Measurements from ENCODE around the gene UQCRQ.
"Not testable (repeated sequence)": the region's sequence is repeated elsewhere in the genome, so short reads cannot be mapped to it uniquely, and the experiment has no call there.

Gene UQCRQ

DNA sequence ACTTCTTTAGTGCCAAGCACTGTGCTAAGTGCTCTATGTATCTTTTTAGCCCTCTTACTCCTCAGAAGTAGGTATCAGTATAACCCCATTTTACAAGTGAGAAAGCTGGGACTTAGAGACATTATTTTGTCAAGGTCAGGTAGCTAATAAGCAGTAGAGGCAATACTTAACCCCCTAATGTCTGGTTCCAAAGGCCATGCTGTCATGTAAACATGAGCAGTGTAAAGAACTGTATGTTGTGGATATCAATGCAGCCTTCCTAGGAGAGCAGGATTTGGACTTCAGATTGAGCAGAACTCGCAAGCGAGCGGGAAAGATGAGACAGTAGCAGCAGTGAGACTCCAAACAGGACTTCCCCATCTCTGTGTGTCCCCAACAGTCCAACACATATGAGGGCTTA, 32.4 kb upstream of the UQCRQ start:
- no peak for DNase-seq

DNA sequence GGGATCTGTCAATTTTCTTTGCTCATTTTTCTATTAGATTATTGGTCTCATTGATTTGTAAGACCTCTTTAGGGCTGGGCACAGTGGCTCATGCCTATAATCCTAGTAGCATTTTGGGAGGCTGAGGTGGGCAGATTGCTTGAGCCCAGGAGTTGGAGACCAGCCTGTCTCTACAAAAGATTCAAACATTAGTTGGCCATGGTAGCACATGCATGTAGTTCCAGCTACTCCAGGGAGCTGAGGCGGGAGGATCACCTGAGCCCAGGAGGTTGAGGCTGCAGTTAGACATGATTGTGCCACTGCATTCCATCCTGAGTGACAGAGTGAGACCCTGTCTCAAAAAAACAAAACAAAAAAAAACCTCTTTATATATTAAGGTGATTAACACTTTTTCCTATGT, 29.6 kb upstream of the UQCRQ start:
- no peak for DNase-seq

DNA sequence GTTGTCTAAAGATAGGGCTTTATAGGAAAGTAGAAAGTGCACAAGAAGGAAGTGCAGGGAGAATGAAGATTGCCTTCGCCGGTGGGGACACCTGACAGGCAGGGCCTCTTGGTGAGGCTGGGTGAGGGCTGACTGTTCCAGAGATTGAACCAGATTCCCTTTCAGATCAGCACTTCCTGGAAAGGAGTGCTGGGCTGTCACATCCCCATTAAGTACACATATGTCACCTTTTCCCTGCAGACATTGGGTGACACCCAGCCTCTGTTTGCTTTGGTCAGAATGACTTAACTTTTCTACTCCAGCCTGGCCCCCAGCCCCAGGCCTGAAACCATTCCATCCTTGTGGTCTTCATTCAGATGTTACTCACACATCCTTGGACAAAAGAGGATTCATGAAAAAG, 28.6 kb upstream of the UQCRQ start:
- DNase-seq = no peak

DNA sequence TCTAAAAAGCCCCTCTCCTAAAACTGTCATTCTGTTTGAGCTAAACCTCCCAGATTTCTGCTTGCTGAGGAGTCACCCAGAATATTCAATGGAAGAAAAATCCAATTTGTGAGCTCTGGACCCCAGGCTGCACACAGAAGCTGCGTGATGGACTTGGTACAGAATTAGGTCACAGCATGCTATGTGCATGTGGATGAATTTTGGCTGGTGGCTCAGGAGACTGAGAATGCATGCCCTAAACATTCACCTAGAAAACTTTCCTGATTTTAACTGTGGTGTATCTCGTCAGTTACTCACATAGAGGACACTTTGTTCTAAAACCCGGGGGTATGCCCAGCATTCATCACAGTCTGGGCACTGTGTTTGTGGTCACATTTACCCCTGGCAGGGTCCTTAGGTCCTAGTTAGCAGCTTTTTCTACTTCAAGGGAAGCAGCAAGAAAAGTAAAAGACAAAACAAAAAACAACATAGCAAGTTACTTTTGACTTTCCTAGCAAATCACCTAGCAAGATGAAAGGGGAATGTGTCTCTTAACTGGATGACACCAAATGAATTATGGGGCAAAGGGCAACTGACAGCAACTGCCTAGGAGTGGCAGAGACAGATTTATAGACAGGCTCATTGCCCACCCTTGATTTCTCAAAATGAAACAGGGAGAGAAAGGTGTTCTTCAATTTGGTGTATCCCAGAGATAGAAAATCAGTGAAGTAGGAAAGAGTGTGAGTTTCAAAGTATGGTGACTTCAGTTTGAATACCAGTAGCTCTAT, 27.7 kb upstream of the UQCRQ start:
- no peak for DNase-seq

DNA sequence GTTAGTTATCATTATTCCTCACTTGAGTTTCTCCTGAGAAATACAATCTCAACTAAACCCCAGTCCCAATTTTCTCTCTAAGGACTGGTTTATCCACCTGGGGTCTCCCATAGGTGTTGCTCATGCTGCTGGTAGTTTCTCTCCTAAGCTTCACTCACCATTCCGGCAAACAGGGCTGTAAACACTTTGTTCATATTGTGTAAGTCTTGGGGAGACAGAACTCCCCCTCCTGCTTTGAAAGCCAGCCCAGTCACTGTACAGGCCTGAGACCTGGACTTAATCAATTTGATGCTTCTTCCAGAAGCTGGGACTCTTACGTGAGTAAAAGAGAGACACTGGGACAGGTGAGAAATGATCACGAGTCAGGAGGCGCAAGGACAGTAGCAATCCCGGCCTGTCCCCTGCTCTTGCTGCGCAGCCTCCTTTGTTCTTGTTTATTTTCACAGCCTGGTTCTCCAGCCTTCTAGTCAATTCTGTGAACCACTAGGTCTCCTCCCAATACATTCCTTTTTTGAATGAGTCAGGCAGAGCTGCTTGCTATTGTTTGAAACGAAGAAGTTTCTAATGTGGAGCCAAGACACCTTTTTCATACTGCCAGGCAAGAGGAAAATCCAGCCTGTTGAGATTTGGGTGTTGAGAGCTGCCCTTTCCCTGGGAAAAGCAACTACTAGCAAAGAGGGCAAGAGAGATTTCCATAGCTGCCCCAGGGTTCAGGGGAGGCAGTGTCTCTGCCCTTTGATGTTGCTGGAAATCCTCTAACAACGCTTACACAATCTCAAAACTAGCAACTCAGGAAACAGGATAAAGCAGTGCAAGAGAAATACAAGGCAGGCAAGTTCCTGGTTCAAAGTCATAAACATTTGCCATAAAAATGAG, 26.8 kb upstream of the UQCRQ start:
- no peak for DNase-seq

DNA sequence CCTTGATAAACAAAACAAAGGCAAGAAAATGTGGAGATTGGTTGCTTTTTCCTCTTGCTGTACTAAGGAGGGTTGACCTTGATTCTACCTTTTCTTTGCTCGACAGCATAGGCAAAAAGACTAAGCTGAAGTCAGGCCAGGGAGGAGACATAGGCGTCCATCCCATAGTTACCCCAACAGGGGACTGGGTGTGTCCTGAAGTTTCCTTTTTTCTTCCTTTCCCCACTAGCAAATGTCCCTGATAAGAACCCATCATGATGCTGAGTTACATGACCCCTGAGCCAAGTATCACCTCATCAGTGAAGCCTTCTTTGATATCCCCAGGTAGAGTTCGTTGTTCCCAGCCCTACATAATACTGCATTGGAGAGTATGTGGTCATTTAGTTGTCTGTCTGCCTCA, 26.1 kb upstream of the UQCRQ start:
- DNase-seq = no peak

DNA sequence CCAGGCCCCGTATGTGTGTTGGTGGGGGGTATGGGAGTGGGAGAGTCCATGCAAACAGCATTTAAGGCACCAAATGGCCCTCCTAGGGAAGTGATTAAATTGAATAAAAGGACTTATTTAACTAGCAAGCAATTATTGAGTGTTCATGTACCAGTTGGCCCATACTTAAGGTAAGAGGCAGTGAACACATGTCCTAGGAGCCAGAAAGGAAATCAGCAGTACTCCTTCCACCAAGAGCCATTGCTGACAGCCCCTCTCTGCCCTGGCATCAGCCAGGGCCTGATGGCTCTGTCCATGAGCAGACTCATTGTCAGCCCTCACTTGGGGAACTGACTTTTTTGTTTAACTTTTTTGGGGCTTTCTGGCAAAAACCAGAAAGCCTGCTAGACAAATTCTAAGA, 25.5 kb upstream of the UQCRQ start:
- no peak for DNase-seq

DNA sequence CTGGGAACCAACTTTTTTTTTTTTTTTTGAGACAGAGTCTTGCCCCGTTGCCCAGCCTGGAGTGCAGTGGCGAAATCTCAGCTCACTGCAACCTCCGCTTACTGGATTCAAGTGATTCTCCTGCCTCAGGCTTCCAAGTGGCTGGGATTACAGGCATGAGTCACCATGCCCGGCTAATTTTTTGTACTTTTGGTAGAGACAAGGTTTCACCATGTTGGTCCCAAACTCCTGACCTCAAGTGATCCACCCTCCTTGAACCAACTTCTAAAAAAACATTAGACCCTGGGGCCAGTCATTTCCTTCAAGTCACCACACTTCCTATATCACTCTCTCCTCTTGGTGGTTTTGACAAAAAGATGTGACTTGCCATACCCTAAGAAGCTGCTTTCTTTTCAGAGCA, 25.1 kb upstream of the UQCRQ start:
- no peak for DNase-seq

DNA sequence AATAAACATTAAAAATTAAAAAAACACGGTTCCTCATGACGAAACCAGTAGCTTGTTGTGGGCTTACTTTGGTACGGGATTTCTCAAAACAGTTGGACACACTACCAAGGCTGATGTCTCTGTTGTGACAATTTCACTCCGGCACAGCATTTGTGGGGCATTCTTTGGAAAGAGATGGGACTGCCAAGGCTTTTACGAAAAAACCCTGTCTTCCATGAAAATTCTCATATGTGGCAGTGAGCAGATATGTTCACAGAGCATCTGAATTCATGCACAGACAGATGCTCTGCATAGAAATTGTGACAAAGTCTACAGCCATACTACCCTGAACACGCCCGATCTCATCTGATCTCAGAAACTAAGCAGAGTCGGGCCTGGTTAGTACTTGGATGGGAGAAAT, 18.2 kb upstream of the UQCRQ start:
- no peak for DNase-seq

DNA sequence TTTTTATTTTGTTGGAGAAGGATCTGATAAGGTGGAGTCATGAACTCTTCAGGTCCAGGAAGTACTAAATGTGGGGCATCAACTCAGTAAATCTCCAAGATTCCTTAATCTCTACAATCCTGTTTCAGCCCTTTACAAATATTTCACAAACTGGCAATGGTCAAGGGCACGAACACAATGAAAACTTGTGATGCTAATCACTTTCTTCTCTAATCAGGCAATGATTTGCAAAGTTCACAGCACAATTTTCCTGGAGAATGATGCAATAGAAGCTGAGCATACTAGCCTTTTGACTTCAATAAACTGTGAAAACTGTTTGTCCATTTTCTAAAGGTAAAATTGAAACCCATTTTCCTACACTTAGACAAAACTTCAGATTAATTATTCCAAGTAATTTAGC, 17.1 kb upstream of the UQCRQ start:
- no peak for DNase-seq

DNA sequence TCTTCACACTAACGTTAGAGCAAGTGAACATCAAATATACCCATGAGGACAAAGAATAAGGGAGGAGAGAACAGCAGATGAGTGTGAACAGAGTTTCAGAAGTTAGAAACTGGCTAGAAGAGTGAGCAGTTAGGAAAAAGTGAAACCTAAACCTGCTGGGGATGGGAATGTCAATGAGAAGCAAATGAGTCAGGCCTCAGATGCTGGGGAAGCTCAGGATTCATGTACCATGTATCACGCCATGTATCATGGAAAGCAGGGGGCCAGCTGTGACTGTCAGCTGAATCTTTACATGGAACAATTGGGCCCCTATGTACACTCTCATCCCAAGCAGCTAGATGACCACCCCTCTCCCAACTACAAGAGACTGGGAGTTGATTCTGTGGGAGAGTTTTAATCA, 16.4 kb upstream of the UQCRQ start:
- DNase-seq = no peak

DNA sequence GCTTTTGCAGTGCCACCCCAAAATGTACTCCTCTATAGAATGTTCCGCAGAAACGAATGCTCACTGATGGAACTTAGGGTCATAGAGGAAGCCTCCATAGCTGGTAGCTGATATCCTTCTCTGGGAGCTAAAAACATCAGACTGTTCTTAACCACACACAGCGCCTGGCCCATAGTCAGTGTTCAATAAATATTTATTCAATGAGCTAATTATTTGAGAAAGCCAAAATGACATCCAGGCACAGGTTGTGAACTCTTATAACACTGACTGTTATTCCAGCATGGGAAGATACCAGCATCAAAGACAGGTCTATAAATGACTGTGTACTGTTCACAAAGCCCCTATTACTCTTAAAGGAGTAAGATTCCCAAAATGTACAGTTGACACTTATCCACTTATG, 13.1 kb upstream of the UQCRQ start:
- no peak for DNase-seq

DNA sequence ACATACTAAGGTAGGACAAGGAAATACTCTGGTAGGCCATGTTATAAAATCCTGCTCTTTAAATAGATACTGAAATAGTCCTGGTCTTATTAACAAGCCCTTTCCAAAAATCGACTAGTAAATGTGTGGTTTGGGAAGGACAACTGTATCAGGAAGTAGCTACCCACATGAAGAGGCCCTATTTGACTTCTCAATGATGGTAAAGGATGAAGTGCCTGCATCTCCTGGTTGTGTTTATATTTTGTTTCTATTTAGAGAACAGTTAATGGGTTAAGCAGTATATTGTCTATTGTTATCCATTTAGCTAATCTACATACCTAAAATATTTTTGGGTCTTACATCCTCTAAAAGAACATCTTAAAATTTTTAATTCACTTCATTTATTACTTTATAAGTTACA, 12.7 kb upstream of the UQCRQ start:
- no peak for DNase-seq

DNA sequence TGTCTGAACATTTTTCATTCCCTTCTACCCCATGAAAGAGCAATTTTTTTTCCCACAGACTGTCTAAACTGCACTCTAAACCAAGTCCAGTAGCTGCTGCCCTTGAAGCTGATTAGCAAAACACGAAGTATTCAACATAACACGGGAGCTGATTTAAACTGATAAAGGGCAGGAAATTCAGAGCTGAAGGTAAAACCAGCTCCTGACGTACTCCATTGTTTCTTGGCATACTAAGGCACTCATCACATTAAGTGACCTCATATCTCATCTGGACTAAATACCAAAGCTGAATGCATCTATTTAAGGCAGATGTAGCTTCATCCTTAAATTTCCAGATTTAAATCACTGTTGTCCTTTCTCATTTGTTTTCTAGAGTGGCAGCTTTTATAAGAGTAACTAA, 12.1 kb upstream of the UQCRQ start:
- DNase-seq = no peak

DNA sequence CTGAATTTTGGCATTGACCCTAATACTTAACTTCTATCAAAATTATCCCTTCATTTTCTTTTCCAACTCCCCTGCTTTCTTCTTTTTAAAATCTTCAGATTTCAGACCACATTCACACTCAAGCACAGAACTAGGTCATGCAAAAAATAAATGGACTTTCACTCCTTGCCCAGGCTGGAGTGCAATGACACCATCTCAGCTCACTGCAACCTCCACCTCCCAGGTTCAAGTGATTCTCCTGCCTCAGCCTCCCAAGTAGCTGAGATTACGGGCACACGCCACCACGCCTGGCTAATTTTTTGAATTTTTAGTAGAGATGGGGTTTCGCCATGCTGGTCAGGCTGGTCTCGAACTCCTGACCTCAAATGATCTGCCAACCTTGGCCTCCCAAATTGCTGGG, 11.4 kb upstream of the UQCRQ start:
- DNase-seq = not testable (repeated sequence)

DNA sequence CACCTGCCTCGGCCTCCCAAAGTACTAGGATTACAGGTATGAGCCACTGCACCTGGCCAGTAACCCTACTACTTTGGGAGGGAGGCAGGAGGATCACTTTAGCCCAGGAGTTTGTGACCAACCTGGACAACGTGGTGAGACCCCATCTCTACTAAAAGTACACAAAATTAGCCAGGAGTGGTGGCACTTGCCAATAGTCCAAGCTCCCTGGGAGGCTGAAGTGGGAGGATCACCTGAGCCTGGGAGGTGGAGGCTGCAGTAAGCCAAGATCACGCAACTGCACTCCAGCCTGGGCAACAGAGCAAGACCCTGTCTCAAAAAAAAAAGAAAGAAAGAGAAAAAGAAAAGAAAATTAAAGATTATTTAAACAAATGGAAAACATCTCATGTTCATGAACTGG, 10.4 kb upstream of the UQCRQ start:
- DNase-seq = no peak

DNA sequence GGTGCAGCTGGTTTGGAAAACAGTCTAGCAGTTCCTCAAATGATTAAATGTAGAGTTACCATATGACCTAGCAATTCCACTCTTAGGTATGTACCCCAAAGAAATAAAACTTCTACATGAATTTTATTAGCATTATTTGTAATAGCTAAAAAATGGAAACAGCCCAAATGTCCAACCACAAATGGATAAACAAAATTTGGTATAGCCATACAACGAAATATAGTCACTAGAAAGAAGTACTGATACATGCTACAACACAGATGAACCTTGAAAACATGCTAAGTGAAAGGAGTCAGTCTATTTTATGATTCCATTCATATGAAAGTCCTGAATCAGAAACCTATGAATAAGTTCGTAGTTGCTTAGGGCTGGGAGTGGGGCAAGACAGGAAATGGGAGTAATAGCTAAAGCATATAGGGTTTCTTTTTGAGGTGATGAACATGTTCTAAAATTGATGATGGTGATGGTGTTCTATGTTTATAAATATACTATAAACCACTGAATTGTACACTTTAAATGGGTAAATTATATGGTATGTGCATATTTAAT, 6.5 kb upstream of the UQCRQ start:
- no peak for DNase-seq

DNA sequence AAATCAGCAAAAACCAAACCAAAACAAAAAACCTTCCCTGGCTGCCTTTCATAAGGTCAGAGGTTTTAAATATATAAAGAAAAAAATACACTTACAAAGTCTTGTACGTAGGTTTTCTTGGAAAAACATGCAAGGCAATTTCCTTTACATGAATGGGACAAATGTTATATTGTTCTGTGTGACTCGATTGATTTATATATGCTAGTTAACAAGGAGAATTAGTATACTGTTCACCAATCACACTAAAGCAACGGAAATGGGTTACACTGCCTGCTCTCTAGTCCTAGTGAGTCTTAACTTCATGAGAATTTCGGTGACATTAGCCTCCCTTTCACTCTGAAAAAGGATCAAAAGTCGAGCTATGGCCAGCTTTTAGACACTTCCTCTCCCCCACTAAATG, 5.7 kb upstream of the UQCRQ start:
- no peak for DNase-seq

DNA sequence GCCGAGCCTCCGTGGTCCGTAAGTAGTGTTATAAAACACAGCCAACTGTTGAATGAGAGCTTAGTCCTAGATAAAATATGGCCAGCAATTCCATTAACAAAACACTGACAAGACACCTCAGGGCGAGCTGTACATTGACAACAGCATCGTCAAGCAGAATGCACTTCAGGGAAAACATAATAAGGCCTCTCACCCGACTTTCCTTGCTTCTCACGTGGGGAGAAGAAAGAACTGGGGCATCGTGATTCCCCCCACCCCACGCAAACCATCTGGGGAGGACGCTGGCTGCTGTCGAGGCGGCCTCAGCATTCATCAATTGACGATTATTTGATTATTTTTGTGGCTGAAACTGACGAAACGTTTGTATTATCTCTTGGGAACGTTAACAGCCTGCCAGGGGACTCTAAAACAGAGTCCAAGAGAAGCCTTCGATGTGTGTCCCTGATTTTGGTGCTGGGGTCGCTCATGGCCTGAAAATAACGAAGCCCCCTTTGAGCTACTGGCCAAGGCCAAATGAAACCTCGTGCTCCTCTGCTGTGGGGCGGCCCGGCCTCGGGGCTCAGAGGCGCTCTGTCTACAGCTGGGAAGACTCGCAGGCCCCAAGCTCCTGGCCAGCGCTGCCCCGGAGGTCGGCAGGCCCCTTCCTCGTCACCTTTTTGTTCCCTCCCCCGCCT, 637 bp upstream of the UQCRQ start:
- no peak for DNase-seq

DNA sequence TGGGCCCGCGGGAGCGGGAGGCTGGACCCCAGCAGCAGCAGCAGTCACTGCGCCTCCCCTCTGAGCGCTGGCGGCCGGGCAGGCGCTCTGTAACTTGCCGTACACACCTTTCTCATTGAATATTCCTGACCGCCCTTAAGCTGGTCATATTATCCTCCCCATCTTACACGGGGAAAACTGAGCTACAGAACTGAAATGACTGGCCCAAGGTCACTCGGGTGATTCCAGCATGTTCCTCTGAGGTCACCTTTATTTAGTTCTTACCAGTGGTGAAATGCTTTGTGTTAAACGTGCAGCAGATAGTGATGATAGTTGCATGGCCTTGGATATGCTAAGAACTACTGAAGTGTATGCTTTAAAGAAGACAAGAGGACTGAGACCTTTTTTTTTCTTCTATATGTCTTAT, 607 bp downstream of the UQCRQ start:
- no peak for DNase-seq

DNA sequence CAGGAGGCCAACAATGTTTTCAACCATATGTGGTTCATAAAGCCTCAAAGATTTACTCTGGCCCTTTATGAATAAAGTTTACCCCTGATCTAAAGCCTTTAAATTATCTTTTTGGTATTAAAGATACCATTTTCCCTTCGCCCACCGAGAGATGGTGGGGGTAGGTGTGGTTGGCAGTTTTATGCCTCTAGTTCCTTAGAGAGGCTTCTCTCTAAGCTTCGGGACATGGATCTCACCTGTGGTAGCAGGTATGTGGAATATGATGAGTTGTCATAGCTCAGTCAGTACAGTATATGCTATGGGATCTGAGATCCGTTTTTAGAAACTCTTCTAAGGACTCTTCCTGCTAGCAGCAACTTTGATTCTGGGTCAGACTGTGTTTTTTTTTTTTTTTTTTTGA, 2.3 kb downstream of the UQCRQ start:
- no peak for DNase-seq

DNA sequence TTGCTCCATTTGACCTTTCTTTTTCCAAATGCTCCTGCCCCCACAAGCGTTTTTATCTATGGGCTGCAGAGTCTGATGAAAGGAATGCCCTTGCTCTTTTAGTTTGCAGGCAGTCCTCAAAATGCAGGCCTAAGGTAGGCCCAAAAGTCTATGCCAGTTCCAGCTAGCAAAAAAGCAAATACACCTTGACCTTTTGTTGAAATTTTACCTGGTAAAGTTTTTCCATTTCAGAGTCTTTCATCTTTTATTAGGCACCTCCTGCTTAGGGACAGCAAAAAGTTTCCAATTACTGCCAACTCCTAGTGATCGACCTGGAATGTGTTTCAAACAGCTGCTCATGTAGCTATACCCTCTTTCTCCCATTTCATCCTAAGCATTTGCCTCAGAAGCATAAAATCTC, 4.4 kb downstream of the UQCRQ start:
- no peak for DNase-seq

DNA sequence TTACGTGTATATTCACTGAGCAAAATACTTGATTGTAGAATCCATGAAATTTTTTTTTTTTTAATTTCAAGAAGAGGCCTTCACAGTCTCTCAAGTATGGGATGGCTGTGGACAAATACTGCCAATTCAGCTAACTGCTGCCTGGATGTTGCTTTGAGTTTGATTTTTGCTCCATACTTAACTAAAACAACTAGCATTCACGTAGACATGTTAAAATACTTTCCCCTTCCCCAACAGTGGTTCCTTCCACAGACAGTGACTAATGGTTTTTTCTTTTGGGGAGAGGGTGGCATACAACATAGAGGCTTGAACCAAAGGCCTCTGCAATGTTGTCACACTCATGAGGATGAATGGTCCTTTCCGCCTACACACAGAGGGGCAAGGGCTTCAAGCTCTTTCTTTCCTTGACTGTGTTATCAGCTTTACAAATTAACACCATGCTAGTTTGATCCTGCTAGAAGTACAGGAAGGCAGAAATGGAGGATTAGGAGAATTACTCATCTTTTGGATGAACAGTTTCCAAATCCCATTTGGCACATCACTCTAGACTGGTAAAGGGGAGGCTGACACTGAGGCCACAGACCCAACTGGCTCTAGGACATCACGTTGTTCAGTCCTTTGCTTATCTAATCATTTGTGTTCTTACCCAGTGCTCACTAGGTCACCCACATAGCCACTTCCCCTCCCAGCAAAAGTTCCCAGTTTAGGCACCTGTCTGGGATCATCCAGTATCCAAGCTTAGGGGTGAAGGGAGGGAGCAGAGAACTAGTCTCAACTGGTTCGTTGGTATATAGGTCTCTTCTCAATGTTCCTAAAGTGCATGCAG, 5.2 kb downstream of the UQCRQ start:
- DNase-seq = no peak
